ENCODE results near the gene PINK1. TPM values are rescaled to one million over a fixed set of nuclear protein-coding genes. Genes with fewer than 3 reads are reported as not detected.

Gene PINK1
- total RNA-seq, 3 donors from 2014 or later (not counting 1 experiment from before 2014, with no cell fraction given), result 10.8 to 16.2 (median 15.0) TPM

DNA sequence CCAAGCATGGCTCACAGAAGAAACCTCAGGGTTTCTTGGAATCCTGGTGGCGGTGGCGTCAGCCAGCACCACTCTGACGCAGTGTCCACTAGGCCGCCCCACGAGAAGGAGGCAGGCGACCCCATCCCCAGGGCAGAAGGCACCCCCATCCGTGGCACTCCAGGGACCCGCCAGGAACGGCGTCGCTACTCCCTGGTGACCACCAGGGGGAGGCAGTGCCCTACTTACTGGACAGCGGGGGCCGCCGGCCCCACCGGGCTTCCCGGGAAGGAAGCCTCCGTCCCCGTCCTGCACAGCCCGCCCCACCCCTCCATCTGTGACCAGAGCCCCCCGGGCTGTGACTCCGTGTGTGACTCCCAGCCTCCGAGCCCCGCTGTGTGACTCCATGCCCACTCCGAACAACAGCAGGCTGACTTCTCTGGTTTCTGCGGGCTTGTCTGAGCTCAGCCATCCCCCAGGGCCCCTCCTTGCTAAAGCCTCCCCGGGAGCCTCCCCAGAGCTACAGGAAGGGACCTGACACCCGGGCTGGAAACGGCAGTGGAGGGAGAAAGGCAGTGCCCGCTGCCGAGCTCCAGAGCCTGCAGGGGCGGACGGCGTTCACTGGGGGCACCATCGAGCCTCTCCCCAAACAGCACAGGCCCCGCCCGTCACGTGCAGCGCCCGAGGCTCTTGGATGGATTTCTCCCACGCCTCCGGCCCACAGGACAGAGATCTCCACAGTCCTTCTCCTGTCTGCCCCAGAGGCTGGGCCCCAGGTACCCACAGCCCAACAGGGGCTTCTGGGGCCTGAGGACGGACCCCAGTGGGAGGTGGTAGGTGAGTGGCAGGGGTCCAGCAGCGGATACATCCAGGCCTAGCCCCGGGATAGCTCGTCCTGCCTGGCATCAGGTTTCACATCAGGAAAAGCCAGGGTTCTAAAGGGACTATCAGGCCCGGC lies 63.4 kb downstream of the PINK1 start:
- H3K27ac Mint-ChIP-seq, result peak overlapping the region; percentile 14 to 83
- intact Hi-C loops (cut with micrococcal nuclease), result loop anchor here (1.0 to 2.0 kb wide), 3 partner anchors 37 to 499 kb away; partner anchors contain the start of gene HP1BP3
- TF ChIP-seq, protein P1, sequence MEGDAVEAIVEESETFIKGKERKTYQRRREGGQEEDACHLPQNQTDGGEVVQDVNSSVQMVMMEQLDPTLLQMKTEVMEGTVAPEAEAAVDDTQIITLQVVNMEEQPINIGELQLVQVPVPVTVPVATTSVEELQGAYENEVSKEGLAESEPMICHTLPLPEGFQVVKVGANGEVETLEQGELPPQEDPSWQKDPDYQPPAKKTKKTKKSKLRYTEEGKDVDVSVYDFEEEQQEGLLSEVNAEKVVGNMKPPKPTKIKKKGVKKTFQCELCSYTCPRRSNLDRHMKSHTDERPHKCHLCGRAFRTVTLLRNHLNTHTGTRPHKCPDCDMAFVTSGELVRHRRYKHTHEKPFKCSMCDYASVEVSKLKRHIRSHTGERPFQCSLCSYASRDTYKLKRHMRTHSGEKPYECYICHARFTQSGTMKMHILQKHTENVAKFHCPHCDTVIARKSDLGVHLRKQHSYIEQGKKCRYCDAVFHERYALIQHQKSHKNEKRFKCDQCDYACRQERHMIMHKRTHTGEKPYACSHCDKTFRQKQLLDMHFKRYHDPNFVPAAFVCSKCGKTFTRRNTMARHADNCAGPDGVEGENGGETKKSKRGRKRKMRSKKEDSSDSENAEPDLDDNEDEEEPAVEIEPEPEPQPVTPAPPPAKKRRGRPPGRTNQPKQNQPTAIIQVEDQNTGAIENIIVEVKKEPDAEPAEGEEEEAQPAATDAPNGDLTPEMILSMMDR (IDR thresholded peaks at IDR 0.05), result peak; percentile 99
- peak overlapping the region; percentile 95 for H3K4me3 Mint-ChIP-seq
- H3K9me3 ChIP-seq (ENCODE audit: control insufficient read depth, insufficient read depth, low read length), result no peaks in the 10 kb centered on the region
- H3K4me3 ChIP-seq (ENCODE audit: low read length), result peak overlapping the region; percentile 66
- H3K4me1 ChIP-seq (ENCODE audit: control insufficient read depth, insufficient read depth, low read length), result peaks cover 12% of the 10 kb centered on the region
- 5% methylated on average over 46 of the region's 46 CpGs for WGBS (ENCODE audit: insufficient coverage)
- no peaks in the 10 kb centered on the region for H3K9me3 Mint-ChIP-seq
- H3K36me3 ChIP-seq (ENCODE audit: control insufficient read depth, insufficient read depth, low read length), result no peaks in the 10 kb centered on the region
- H3K27me3 ChIP-seq (ENCODE audit: control insufficient read depth, insufficient read depth, low read length), result no peaks in the 10 kb centered on the region
- H3K4me1 Mint-ChIP-seq, result peaks cover 11 to 13% of the 10 kb centered on the region in 2 donors
- peaks cover 0 to 6% of the 10 kb centered on the region in 2 donors for H3K27me3 Mint-ChIP-seq (ENCODE audit: low read depth in 2 of 2)
- peak; percentile 69 to 84 for DNase-seq
- H3K27ac ChIP-seq (ENCODE audit: low read length), result no peak overlapping the region
- H3K36me3 Mint-ChIP-seq, result no peaks in the 10 kb centered on the region
- peak; percentile 91 to 94 (median 93) for ATAC-seq

DNA sequence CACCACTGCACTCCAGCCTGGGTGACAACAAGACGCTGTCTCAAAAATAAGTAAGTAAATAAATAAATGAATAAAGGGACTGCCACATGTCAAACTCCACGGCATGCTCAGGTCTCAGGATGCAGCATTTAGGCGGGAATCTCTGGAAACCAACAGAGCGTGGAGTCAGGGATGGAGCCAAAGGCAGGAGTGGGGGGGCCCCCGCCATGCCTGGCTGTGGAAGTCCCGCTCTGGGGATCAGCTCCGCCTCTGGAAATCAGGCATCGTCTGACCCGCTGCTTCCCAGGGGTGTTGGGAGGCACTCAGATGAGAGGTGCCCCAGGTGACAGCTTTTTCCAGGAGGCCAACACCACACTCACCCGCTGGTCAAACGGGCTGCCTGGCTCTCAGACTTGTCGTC lies 64.3 kb downstream of the PINK1 start:
- no peaks in the 10 kb centered on the region for H3K9me3 ChIP-seq (ENCODE audit: control insufficient read depth, insufficient read depth, low read length)
- intact Hi-C loops (cut with micrococcal nuclease), result loop anchor here (2.0 kb wide), 1 partner anchor 89 kb away; the partner anchor contains the start of gene HP1BP3
- H3K27ac ChIP-seq (ENCODE audit: low read length), result no peak overlapping the region
- TF ChIP-seq, protein P1 (IDR thresholded peaks at IDR 0.05), result no peak
- Mint-ChIP-seq H3K4me3 (no peak overlapping the region), H3K27ac (no peak overlapping the region), H3K36me3 (no peaks in the 10 kb centered on the region), H3K9me3 (no peaks in the 10 kb centered on the region), H3K4me1 (peaks cover 11 to 13% of the 10 kb centered on the region in 2 donors), H3K27me3 (ENCODE audit: low read depth in 2 of 2) (peaks cover 0 to 6% of the 10 kb centered on the region in 2 donors)
- H3K4me1 ChIP-seq (ENCODE audit: control insufficient read depth, insufficient read depth, low read length), result peaks cover 12% of the 10 kb centered on the region
- no peak for ATAC-seq
- H3K36me3 ChIP-seq (ENCODE audit: control insufficient read depth, insufficient read depth, low read length), result no peaks in the 10 kb centered on the region
- H3K4me3 ChIP-seq (ENCODE audit: low read length), result no peak overlapping the region
- 93% methylated on average over 12 of the region's 12 CpGs for WGBS (ENCODE audit: insufficient coverage)
- no peak for DNase-seq
- no peaks in the 10 kb centered on the region for H3K27me3 ChIP-seq (ENCODE audit: control insufficient read depth, insufficient read depth, low read length)

DNA sequence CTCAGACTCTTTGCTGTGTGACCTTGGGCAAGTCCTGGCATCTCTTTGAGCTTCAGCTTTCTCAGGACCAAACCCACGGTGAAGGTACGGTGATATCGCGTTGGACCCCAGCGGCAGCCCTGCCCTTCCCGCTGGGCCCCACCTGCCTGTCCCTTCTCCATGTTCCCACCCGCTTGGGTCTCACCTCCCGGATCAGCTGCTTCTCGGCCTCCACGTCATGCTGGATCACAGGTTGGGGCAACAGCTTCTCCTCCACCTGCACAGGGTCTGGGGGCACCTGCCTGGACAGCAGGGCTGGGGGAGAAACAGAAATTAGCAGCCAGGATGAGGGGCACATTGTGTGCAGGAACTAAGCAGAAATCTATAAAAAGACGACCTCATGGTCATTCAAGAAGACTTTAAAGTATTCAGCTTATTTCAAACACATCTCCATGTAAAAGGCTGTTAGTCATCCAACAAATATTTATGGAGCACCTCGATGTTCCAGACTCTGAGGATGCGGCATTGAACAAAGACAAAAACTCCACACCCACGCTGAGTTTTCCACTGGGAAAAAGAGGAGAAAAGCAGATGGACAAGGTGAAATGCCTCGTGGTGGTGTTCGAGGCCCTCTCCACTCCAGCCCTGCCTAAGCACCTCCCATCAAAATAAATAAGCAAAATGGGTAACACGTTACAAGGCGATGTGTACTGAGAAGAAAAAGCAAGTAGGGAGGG lies 65.1 kb downstream of the PINK1 start:
- ATAC-seq, result no peak
- no peak for DNase-seq
- H3K36me3 Mint-ChIP-seq, result no peaks in the 10 kb centered on the region
- peaks cover 0 to 9% of the 10 kb centered on the region in 2 donors for H3K27me3 Mint-ChIP-seq (ENCODE audit: low read depth in 2 of 2)
- no peak overlapping the region for H3K27ac Mint-ChIP-seq
- TF ChIP-seq, protein P1 (IDR thresholded peaks at IDR 0.05), result no peak
- peak overlapping the region; percentile 25 for H3K4me3 Mint-ChIP-seq
- no peak overlapping the region for H3K4me3 ChIP-seq (ENCODE audit: low read length)
- 89% methylated on average over 13 of the region's 18 CpGs for WGBS (ENCODE audit: insufficient coverage)
- no peaks in the 10 kb centered on the region for H3K36me3 ChIP-seq (ENCODE audit: control insufficient read depth, insufficient read depth, low read length)
- H3K4me1 Mint-ChIP-seq, result peaks cover 11 to 13% of the 10 kb centered on the region in 2 donors
- H3K9me3 Mint-ChIP-seq, result no peaks in the 10 kb centered on the region
- intact Hi-C loops (cut with micrococcal nuclease), result no loop called here
- no peaks in the 10 kb centered on the region for H3K27me3 ChIP-seq (ENCODE audit: control insufficient read depth, insufficient read depth, low read length)
- H3K4me1 ChIP-seq (ENCODE audit: control insufficient read depth, insufficient read depth, low read length), result peaks cover 12% of the 10 kb centered on the region
- no peaks in the 10 kb centered on the region for H3K9me3 ChIP-seq (ENCODE audit: control insufficient read depth, insufficient read depth, low read length)
- no peak overlapping the region for H3K27ac ChIP-seq (ENCODE audit: low read length)
